Measurements from ENCODE around the gene FARP1.

FARP1 gene

DNA sequence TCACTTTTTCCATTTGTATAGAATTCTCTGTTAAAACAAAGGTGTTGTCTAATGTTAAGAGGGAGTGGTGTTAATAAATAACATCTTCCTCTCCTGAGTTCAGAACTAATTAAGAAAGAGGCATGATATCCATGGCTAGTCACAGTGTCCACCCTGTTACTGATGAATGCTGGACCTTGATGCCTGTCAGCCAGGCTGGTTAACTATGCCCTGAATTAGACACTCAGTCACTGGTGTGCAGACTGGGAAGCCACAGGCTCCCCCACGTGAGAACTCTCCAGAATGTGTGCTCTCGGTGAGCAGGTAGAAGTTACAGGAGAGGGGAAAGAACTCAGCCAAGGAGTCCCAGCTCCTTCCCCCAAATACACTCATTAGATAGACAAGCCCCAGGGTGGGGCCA, 90.2 kb downstream of the FARP1 start:
- DNase-seq, result no peak

DNA sequence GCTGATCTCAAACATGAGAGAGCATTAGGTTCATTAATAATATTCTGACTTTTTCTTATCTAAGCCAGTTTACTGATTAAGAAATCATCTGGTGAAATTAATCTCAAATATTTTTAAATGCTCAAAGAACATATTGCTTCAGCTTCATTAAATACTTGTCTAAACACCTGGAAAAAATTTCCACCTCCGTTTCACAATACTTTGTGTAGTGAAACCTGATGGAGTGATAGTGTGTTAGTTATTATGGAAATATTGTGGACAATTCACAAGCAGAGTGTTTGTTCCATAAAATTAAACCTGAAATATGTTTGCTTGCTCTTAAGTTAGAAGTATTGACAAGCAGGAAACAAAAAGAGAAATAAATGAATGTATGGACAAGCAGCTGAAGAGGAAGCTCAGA, 91.5 kb downstream of the FARP1 start:
- no peak for DNase-seq

GRCh38 chr13:98236197-98236596, 93.3 kb downstream of the FARP1 start:
- no peak for DNase-seq

- DNase-seq, result no peak
Measured at GRCh38 chr13:98237331-98237730, 94.4 kb downstream of the FARP1 start.

DNA sequence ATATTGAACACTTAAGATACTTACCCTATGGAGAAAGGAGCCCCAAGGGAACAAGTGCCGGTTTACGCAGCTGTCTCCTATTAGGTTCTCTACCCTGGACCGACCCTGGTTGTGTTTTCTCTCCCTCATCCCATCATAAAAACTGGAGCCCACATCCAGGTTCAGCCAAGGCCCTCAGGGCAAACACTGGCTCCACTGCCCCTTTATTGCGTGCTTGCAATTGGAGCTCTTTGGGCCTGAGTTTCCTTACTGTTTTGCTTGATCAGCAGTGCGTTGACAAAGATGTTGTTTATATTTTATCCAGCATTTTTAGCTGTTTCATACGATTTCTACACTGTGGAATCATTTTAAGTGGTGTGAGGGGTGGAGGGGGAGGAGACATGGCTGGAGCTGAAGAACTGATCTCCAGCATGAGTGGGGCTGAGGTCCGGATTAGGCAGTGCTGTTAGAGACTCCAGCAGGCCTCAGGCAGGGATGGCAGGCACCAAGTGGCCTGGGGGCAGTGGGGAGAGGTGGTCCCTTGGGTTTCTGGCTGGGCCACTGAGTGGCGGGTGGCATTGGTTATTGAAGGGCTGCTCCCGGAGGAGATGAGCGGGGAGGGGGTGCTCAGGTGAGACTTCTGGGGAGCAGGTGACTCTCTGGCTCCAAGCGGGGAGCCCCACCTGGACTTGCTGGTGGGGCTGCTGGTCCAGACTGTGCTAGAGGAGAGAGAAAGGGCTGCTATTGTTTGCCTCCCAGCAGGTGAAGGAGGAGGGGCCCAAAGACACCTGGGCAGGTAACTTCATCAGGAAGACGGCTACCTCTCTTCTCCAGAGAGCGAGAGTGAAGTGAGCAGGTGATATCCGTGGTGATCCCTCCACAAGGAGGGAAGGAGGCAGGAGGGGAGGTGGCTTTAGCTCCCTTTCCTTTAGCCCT, 96.5 kb downstream of the FARP1 start:
- no peak for DNase-seq

- DNase-seq, result no peak
Measured at GRCh38 chr13:98240135-98240534, 97.2 kb downstream of the FARP1 start.

DNA sequence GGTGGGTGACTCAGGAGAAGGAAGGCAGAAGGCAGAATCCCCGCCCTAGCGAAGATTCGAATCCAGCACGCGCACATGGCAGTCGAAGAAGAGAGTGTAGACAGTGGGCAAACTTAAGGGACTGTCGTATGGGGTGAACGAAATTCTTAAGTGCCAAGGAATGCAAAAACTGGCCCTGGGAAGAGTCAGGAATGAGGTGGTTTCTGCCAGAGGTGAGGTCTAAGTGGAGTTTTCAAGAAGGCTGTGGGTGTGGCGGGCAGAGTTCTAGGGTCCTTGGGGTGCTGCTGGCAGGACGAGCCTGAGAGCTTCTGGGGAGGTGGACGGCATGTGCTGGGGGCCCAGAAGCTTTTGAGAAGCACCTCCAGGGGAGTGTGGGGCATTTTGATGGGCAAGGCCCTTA, 98.1 kb downstream of the FARP1 start:
- no peak for DNase-seq

DNA sequence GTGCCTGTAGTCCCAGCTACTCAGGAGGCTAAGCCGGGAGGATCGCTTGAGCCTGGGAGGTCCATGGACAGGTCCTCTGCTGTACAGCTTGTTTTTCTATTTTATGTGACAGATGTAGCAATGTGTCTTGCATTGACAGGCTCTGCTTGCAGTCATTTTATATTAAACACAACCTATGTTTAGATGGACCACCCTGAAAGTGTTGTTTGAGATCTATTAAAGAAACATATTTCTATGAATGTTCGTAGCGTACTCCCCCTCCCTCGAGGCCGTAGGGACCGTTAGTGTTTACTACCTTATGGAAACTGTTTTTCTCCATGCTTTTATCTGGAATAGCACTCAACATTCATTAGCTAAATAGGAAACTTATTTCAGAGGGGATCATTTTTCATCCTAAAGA, 99.1 kb downstream of the FARP1 start:
- no peak for DNase-seq

DNA sequence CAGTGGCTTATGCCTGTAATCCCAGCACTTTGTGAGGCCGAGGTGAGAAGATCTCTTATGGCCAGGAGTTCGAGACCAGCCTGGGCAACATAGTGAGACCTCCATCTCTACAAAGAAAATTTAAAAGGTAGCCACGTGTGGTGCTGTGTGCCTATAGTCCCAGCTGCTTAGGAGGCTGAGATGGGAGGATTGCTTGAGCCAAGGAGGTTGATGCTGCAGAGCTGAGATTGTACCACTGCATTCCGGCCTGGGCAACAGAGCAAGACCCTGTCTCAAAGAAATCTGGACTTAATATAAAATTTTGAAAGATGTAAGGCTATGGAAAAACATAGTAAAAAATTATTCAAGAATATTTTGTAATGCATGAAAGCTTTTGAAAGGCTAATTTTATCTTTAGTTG, 99.5 kb downstream of the FARP1 start:
- no peak for DNase-seq

DNA sequence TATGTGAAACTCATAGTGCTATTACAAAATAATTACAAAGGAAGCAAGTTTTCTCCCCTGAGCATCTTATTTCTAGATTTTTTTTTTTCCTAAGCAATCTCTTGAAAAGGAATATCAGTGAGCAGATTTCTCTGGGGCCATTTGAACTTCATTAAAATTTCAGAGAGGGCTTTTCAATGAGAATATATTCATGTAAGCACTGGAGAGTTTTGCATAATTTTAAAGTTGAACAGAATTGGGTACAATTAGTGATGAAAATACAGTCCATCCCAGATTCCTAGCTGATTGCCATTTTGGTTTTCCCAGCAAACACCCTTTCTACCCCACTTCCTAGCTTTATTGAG, 101.0 kb downstream of the FARP1 start:
- no peak for DNase-seq

DNA sequence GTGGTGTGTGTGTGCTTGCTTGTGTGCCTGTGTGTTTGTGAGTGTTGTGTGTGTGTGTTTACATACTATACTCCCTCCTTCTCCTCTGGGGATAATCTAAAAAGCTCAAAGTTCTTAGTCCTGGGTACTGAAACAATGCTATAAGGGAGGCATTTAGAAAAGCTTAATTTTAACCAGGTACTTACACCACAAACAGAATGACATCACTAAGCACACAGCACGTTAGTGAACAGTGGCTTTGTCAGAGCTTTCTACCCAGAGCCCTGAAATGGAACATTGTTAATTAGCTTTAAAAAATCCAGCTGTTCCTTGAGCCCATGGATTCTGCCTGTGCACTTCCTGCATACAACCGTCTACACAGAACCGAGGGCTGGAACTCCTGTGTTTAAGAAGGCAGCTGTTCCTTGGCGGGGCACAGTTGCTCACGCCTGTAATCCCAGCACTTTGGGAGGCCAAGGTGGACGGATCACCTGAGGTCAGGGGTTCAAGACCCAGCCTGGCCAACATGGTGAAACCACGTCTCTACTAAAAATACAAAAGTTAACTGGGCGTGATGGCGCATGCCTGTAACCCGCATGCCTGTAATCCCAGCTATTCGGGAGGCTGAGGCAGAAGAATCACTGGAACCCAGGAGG, 103.8 kb downstream of the FARP1 start:
- DNase-seq, result no peak

DNA sequence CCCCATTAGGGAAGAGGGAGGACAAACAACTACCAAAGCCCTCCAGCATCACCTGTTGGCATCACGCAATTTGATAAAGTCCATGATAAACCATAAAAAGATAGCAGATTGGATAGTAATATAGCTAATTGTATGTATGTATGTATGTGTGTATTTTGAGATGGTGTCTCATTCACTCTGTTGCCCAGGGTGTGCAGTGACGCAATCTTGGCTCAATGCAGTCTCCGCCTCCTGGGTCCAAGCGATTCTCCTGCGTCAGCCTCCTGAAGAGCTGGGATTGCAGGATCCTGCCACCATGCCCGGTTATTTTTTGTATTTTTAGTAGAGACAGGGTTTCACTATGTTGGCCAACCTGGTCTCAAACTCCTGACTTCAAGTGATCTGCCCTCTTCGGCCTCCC, 108.8 kb downstream of the FARP1 start:
- no peak for DNase-seq

GRCh38 chr13:98252931-98253470, 110.1 kb downstream of the FARP1 start:
- DNase-seq, result no peak

DNA sequence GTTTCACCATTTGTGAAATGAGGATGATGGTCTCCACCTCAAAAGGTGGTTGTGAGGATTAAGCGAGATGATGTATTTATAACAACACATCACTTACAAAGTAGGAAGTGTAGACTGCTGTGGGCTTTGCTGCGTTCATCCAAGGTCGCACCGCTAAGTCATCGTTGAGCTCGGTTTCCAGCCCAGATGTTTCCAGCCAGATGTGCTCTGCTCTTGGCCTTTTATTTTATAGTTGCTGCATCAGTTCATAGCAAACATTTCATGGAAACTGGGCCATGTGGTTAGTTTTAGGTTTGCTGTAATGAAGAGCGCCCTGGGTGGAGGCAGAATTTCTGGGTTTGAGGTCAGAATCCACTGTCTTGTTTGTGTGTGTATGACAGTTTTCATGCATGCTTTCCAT, 110.6 kb downstream of the FARP1 start:
- DNase-seq, result no peak

DNA sequence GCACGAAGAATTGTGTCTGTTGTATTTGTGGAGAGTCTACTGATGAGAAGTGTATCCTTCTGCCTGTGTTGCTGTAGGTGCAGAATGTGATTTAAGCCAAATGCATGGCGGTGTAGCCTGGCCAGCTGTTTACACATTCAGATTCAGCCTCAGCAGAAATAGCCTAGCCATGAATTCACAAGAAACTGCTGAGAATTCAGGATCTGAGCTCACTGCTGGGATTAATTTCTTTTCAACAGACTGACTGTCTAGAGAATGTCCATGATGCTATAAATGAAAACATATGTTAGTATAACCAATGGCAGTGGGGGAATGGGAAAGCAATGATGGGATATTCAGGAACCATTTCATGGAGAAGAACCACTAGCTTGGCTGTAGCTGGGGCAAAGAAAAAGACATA, 111.6 kb downstream of the FARP1 start:
- no peak for DNase-seq

GRCh38 chr13:98258226-98258625, 115.3 kb downstream of the FARP1 start:
- no peak for DNase-seq

DNA sequence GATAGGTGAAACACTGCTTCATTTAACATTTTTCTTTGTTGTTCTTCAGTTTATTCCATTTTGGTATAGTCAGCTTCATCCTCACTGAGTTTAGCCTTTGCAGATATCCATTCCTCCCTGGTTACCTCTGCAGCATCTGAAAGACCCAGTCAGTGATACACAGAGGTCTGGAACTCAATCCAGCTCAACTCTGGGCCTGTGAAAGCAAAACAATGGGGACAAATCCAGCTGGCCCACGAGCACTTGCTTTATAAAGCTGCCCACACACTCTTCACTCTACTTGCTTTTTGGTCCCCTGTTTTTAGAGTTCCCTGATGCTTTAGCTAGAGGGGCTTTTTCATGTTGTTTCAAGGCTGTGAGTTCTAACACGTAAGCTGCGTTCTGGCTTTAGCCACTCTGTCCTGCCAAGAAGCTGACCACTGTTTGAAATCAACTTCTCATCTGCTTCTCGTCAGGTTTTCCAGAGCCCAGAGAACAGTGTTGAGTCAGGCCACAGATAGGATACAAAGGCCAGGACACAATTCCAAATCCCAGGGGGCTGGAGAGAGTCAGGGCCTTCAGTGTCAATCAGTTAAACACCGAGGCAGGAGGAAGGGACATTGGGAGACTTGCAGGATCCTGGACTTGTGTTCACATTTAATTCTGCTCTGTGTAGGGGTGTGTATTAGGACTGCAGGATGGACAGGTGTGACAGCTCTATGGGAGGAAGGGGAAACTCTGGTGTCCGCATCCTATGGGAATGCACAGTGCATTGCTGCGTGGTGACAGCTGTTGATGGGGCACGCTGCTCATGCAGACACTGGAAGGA, 117.7 kb downstream of the FARP1 start:
- no peak for DNase-seq

- DNase-seq, result no peak
Measured at GRCh38 chr13:98261165-98261702, 118.3 kb downstream of the FARP1 start.

GRCh38 chr13:98262292-98262691, 119.4 kb downstream of the FARP1 start:
- DNase-seq, result no peak

DNA sequence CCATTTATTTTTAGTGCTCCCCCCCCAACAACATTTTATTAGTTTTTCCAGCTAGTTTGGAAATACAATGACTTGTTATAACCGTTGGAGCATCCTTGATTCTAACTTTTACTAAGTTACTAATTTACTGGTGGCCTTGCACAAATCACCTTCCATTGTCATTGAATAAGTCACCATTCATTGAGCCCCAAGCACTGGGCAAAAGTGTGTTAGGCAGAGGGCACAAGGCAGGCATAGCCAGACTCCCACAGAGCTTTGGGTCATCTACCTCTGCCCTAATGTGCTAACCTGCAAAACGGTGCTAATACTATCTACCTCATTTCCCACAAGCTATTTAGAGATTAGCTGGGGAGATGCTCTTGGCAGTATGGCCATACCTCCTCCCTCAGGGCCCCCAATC, 120.9 kb downstream of the FARP1 start:
- DNase-seq, result no peak

DNA sequence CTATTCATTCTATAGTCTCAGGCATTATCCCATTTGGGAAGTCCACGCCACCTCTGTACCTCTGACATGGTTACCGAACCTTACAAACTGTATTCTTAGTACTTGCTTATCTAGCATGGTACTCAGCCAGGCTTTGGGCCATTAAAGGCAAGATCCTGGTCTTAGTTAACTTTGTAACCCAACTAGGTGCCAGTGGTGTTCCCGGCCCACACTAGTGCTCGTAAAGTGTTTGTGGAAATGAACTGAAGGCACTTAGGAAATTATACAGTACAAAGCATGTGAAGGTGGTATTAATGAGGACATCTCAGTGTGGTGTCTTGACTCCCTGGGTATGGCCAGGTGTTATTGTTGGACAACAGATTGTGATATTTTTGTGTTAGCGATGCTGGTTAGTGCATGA, 122.0 kb downstream of the FARP1 start:
- DNase-seq, result no peak

DNA sequence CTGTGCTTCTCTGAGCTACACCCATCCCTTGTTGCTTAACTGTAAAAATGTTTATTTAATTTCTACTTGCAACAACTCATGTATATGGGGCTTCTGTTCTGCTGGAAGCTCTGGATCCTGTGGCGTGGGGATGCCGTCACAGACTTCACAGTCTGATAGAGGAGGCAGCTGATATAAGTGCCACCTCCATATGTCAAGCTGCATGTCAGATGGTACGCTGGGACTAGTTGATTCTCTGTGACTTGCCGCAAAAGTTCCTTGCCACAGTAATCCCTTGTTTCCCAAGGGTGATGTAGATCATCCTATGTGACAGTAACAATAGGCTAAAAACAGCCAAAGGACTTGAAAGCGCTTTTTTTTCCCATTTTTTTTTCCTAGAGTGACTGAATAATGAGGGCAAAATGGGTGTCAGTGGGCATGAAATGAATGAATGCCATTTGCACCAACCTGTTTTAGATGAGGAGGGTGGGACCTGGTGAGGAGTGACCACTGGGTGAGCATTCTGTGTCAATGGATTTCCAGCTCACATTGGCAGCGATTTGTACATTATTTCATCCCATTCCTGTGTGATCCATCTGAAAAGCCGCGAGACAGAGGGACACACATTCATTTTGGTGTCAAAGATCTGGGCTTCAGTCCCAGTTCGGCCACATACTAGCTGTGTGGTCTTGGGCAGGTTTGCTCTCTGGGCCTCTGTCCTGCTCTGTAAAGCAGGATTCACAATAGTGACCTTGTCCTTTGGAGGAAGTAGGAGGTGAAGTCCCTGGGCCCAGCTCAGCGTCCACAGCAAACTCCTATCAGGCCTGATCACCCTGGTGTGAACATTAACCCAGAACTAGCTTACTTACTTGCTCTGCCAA, 123.0 kb downstream of the FARP1 start:
- no peak for DNase-seq

All from suppressor macrophage (primary cell).